EL (cell line): Measurements from ENCODE around the gene SRCAP.

ENCODE experiments used
- DNase-seq: peaks from one replicate; pipeline ENCODE4 v3.0.0-alpha.2; 2016

The SRCAP gene

GRCh38 chr16:30698816-30699614 lies at the start of gene SRCAP:
TSS of gene SRCAP (plus strand) at chr16:30699171. CDS start at chr16:30700825, 1,654 bp downstream.
- peak; percentile 83 for DNase-seq

GRCh38 chr16:30649725-30650368 lies 49.1 kb upstream of the SRCAP start:
- DNase-seq: no peak

- peak; percentile 100 for DNase-seq
Observed at GRCh38 chr16:30650369-30651123, 48.4 kb upstream of the SRCAP start, which contains the start of gene PRR14. TSS of gene PRR14 (plus strand) at chr16:30650960. CDS start at chr16:30651646, 686 bp downstream.

GRCh38 chr16:30651124-30652004 lies 47.6 kb upstream of the SRCAP start:
- DNase-seq: peak; percentile 69

- no peak for DNase-seq
Observed at GRCh38 chr16:30652005-30652296, 47.0 kb upstream of the SRCAP start.

- DNase-seq: no peak
Observed at GRCh38 chr16:30652718-30653117, 46.3 kb upstream of the SRCAP start.

GRCh38 chr16:30654856-30655255 lies 44.1 kb upstream of the SRCAP start:
- no peak for DNase-seq

- DNase-seq: no peak
Observed at GRCh38 chr16:30655815-30656347, 43.1 kb upstream of the SRCAP start.

GRCh38 chr16:30656388-30656787 lies 42.6 kb upstream of the SRCAP start:
- DNase-seq: no peak

- DNase-seq: no peak
Observed at GRCh38 chr16:30656974-30657865, 41.8 kb upstream of the SRCAP start.

GRCh38 chr16:30657866-30658730 lies 40.9 kb upstream of the SRCAP start, which contains the start of gene FBRS:
TSS of gene FBRS (plus strand) at chr16:30658431. CDS start at chr16:30659519, 1,088 bp downstream.
- peak; percentile 100 for DNase-seq

GRCh38 chr16:30658731-30659506 lies 40.1 kb upstream of the SRCAP start:
- DNase-seq: peak; percentile 96

- DNase-seq: peak; percentile 29
Observed at GRCh38 chr16:30659507-30660423, 39.2 kb upstream of the SRCAP start.

- DNase-seq: peak; percentile 36
Observed at GRCh38 chr16:30660424-30661261, 38.3 kb upstream of the SRCAP start.

- no peak for DNase-seq
Observed at GRCh38 chr16:30662449-30662848, 36.5 kb upstream of the SRCAP start.

GRCh38 chr16:30663038-30663437 lies 35.9 kb upstream of the SRCAP start:
- no peak for DNase-seq

GRCh38 chr16:30663820-30664219 lies 35.2 kb upstream of the SRCAP start:
- DNase-seq: no peak
